Activated CD8-positive, alpha-beta T cell treated with anti-CD3 and anti-CD28 coated beads, Interleukin-2, amount 10 ng/mL, durations not matched to agents 7 days and 5 days (primary cell): ENCODE results near the gene P2RX2. TPM values are rescaled to one million over a fixed set of nuclear protein-coding genes. Genes with fewer than 3 reads are reported as not detected.

Source experiments
- ATAC-seq: fragments of 150-1000 bp; cut with Tn5 transposase; one replicate; pipeline ENCODE4 v1.10.0; 2021; ENCODE audit warnings: moderate library complexity
- CTCF ChIA-PET: fragments of 350-600 bp; sonication (Branson Sonifier 250); formaldehyde crosslinking; loops from one replicate; lab custom pipeline; 2021; ENCODE audit warnings: antibody characterized with exemption; lab: Charles Lee
- POLR2A ChIA-PET: fragments of 350-600 bp; sonication (Branson Sonifier 250); formaldehyde crosslinking; loops from one replicate; lab custom pipeline; 2021; ENCODE audit warnings: antibody characterized with exemption; lab: Charles Lee
- DNase-seq: peaks from one replicate; pipeline ENCODE4 v3.0.0-alpha.2; 2020
- H3K27ac Mint-ChIP-seq: one replicate; pipeline ENCODE4 v1.8.0; 2021; ENCODE audit warnings: mild to moderate bottlenecking, mixed read lengths
- H3K27me3 Mint-ChIP-seq: one replicate; pipeline ENCODE4 v1.8.0; 2021; ENCODE audit warnings: low read depth, mixed read lengths
- H3K36me3 Mint-ChIP-seq: one replicate; pipeline ENCODE4 v1.8.0; 2021; ENCODE audit warnings: low read depth, mixed read lengths
- H3K4me1 Mint-ChIP-seq: one replicate; pipeline ENCODE4 v1.8.0; 2021; ENCODE audit warnings: low read depth, mixed read lengths
- H3K4me3 Mint-ChIP-seq: one replicate; pipeline ENCODE4 v1.8.0; 2021; ENCODE audit warnings: mild to moderate bottlenecking, mixed read lengths
- H3K9me3 Mint-ChIP-seq: one replicate; pipeline ENCODE4 v1.8.0; 2022; ENCODE audit warnings: mixed read lengths; ENCODE audit not compliant: insufficient read depth
- total RNA-seq, 2 experiments: library from RNA; stranded (reverse); gene quantifications; one replicate each; pipeline ENCODE4 v1.2.3, GENCODE V29; 2021

P2RX2 gene
- total RNA-seq, 2 experiments from 2014 or later = not detected

DNA sequence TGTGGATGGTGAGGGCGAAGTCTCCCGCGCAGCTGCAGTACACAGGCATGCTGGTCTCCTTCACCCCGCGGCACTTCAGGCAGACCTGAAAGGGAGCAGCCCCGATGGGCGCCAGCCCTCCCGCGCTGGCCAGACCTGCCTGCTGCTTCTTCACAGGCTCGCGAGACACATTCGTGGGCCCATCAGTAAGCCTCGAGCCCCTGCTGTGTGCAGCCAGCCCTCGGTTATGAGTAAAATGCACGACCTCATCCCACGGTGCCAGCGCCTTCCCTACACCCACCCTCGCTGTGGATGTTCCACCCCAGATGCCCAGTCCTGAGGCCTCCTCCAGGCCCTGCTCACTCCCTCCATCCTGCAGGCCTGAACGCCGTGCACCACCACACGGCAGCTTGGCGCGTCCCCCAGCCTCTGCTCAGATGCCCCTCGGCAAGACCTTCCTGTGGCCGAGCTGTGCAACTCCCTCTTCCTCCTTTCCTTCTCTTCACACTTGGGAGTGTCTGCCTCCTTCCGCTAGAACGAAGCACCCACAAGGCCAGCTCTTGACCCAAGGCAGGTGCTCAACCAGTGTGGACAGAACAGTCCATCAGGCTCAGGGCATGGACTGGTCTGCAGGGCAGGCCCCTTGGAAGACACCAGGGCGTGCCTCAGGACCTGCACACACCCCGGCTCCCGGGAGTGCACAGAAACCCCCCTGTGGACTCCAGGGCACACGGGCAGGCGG is 6.5 kb downstream of the P2RX2 start:
- H3K9me3 Mint-ChIP-seq = no peaks in the 10 kb centered on the region
- no peak overlapping the region for H3K4me3 Mint-ChIP-seq
- H3K36me3 Mint-ChIP-seq = peaks cover 26% of the 10 kb centered on the region
- POLR2A ChIA-PET = interaction anchor here (0.5 kb wide), 1 partner anchor 16 kb away, joined by 3 read pairs; no protein-coding TSS in a partner anchor
- H3K4me1 Mint-ChIP-seq = peaks cover 4% of the 10 kb centered on the region
- ATAC-seq (peak; percentile 21), DNase-seq (no peak)
- CTCF ChIA-PET = no interaction called here
- H3K27ac Mint-ChIP-seq = no peak overlapping the region
- peaks cover 2% of the 10 kb centered on the region for H3K27me3 Mint-ChIP-seq

DNA sequence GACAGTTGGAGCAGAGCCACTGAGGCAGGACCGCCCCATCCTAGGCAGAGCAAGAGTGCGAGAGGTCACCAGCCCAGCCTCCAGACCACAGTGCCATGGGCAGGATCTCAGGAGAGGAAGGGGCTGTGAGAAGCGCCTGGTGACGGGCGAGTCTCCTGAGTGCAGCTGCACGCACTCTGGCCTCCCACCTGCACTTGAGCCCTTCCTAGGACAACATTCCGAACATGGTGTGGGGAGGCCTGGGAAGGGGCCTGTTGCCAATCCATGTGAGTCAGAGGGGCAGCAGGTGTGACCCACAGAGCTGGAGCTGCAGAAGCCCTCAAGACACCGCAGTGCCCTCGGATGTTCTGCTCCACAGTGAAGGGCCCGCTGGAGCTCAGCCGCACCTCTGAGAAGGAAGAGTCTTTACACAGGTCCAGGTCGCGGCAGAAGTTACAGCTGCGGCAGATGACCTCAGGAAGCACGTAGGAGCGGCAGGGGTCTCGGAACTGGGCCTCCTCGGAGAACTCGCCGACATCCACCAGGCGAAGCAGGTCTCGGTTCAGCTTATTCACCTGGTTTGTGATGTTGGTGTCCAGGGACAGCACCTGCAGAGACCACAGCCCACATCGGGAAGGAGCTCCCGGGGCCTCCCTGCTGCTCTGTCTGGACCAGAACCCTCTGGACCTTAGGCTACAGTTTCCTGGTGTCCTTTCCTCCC is 7.3 kb downstream of the P2RX2 start:
- no peak overlapping the region for H3K27ac Mint-ChIP-seq
- peaks cover 1% of the 10 kb centered on the region for H3K27me3 Mint-ChIP-seq
- H3K9me3 Mint-ChIP-seq = no peaks in the 10 kb centered on the region
- CTCF ChIA-PET = no interaction called here
- POLR2A ChIA-PET = no interaction called here
- DNase-seq (no peak), ATAC-seq (no peak)
- peaks cover 4% of the 10 kb centered on the region for H3K4me1 Mint-ChIP-seq
- H3K36me3 Mint-ChIP-seq = peaks cover 34% of the 10 kb centered on the region
- H3K4me3 Mint-ChIP-seq = no peak overlapping the region

DNA sequence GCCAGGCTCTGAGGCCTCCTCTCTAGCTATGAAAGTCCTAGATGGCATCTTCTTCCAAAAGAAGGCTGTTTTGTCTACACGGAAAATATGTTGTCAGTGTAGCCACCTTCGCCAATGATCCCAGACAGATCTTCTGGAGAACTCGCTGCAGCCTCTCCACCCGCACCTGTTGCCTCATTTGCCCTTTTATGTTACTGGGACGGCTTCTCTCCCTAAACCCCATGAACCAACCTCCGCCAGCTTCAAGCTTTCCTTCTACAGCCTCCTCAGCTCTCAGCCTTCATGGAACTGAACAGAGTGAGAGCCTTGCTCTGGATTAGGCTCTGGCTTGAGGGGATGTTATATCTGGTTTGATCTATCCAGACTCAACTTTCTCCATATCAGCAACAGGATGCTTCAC is 10.8 kb downstream of the P2RX2 start:
- POLR2A ChIA-PET = no interaction called here
- CTCF ChIA-PET = interaction anchor here (1.6 to 1.7 kb wide), 2 partner anchors 9 to 15 kb away, joined by 5 to 8 read pairs; no protein-coding TSS in a partner anchor
- Mint-ChIP-seq H3K27ac (no peak overlapping the region), H3K4me1 (no peaks in the 10 kb centered on the region), H3K9me3 (no peaks in the 10 kb centered on the region), H3K4me3 (no peak overlapping the region), H3K36me3 (peaks cover 62% of the 10 kb centered on the region), H3K27me3 (no peaks in the 10 kb centered on the region)
- DNase-seq = no peak
- ATAC-seq = no peak

DNA sequence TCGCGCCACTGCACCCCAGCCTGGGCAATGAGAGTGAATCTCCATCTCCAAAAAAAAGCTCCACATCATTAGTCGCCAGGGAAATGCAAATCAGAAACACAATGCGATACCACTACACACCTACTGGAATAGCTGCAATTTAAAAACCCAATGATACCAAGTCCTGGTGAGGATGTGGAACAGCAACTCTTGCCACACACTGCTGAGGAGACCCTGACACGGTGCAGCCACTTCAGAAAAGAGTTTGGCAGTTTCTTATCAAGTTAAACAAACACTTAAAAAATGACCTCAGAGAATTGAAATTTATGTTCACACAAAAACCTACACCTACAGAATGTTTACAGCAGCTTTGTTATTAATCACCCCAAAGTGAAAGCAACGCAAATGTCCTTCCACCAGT is 12.1 kb downstream of the P2RX2 start:
- Mint-ChIP-seq H3K4me3 (no peak overlapping the region), H3K9me3 (no peaks in the 10 kb centered on the region), H3K36me3 (peaks cover 68% of the 10 kb centered on the region), H3K27ac (no peak overlapping the region), H3K27me3 (no peaks in the 10 kb centered on the region), H3K4me1 (no peaks in the 10 kb centered on the region)
- CTCF ChIA-PET = interaction anchor here (1.1 kb wide), 1 partner anchor 8 kb away, joined by 3 read pairs; no protein-coding TSS in a partner anchor
- DNase-seq (no peak), ATAC-seq (no peak)
- POLR2A ChIA-PET = no interaction called here

DNA sequence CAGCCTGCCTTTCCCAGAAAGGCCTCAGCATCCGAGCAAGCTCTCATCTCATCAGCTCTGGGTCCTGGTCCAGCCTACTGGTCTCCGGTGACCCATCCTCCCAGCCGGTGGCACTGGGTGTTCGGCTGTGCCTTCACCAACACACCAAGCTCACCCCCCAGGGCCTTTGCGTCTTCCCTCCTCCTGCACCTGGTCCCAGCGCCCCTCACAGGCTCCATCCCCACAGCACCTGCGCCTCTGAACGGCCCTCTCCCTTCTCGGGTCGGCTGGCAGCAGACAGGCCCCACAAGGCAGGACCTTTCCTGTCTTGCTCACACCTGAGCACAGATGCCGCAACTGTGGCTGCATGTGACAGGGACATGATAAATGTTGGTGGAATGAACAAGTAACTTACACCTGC is 13.1 kb downstream of the P2RX2 start:
- ATAC-seq (no peak), DNase-seq (no peak)
- Mint-ChIP-seq H3K4me1 (no peaks in the 10 kb centered on the region), H3K27ac (no peak overlapping the region), H3K9me3 (no peaks in the 10 kb centered on the region), H3K4me3 (no peak overlapping the region), H3K27me3 (no peaks in the 10 kb centered on the region), H3K36me3 (peaks cover 72% of the 10 kb centered on the region)
- CTCF ChIA-PET = interaction anchor here (0.6 kb wide), 1 partner anchor 17 kb away, joined by 3 read pairs; no protein-coding TSS in a partner anchor
- POLR2A ChIA-PET = no interaction called here

DNA sequence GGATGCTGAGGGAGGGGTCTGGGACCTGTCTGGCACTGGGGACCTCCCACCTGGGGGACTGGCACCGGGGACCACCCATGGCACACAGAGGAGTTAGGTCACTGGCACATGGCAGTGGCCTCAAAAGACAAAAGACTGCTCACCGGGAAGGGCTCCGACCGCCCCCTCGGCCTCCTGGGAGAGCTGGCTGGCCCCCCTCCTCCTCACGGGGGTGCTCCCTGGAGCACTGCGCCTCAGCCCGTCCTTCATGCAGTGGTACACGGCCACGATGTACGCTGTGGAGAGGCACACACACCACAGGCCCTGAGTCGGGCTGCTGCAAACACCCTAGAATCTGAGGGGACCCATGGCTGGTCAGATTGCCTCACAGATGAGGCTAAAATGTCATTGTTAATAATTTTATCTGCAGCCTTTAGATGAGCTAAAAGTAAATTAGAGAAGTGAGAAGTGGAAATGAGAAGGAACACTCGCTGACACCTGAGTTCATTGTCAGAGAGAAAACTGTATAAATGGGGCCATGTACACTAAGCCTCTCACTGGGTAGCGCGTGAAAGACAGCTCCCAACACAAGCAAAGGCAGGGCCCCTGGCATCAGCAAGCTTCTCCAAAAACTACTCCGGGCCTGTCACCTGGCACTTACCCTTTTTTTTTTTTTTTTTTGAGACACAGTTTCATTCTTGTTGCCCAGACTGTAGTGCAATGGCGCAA is 14.1 kb downstream of the P2RX2 start:
- H3K4me3 Mint-ChIP-seq = no peak overlapping the region
- no peaks in the 10 kb centered on the region for H3K9me3 Mint-ChIP-seq
- no peak for ATAC-seq
- H3K27me3 Mint-ChIP-seq = no peaks in the 10 kb centered on the region
- DNase-seq = no peak
- H3K4me1 Mint-ChIP-seq = peaks cover 6% of the 10 kb centered on the region
- H3K27ac Mint-ChIP-seq = no peak overlapping the region
- POLR2A ChIA-PET = no interaction called here
- peaks cover 80% of the 10 kb centered on the region for H3K36me3 Mint-ChIP-seq
- CTCF ChIA-PET = interaction anchor here (0.6 kb wide), 1 partner anchor 18 kb away, joined by 3 read pairs; no protein-coding TSS in a partner anchor

DNA sequence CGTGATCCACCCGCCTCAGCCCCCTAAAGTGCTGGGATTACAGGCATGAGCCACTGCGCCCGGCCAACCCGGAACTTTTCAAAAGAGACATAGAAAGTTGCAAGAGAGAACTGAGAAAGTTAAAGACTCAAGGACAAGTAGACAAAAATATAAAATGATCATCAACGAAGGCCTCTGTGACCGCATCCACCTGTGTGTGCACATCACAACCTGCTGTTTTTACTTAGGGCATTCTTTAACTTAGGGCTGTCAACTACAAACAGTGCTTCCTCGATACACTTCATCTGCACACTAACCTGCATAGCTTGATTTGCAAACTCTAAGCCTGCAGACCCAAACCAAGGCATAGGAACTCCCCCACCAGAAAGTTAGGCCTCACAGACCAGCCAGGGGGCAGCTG is 14.8 kb downstream of the P2RX2 start:
- H3K4me1 Mint-ChIP-seq = peaks cover 11% of the 10 kb centered on the region
- ChIA-PET CTCF (no interaction called here), POLR2A (no interaction called here)
- ATAC-seq = no peak
- H3K9me3 Mint-ChIP-seq = no peaks in the 10 kb centered on the region
- no peak for DNase-seq
- H3K27me3 Mint-ChIP-seq = no peaks in the 10 kb centered on the region
- no peak overlapping the region for H3K27ac Mint-ChIP-seq
- peaks cover 83% of the 10 kb centered on the region for H3K36me3 Mint-ChIP-seq
- H3K4me3 Mint-ChIP-seq = no peak overlapping the region

DNA sequence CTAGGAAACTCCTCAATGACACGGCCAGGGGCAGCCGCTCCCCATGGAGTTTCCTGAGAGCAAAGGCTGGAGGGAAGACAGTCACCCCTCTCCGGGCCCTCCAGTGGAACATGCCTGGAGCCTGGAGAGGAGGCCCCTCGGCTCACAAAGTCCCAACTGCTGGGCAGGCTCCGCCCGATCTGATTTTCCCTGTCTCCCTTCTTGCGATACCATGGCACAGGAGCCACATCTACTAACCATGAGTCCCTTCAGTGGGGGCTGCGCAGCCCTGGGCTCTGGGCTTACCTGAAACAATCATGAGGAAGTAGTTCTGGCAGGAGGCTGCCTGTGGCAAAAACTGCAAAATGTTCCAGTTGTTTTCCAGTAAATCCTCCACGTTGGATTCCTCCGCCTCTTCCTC is 15.3 kb downstream of the P2RX2 start:
- H3K27me3 Mint-ChIP-seq = no peaks in the 10 kb centered on the region
- DNase-seq (no peak), ATAC-seq (no peak)
- no peak overlapping the region for H3K4me3 Mint-ChIP-seq
- H3K4me1 Mint-ChIP-seq = peaks cover 11% of the 10 kb centered on the region
- H3K36me3 Mint-ChIP-seq = peaks cover 84% of the 10 kb centered on the region
- ChIA-PET CTCF (no interaction called here), POLR2A (no interaction called here)
- no peaks in the 10 kb centered on the region for H3K9me3 Mint-ChIP-seq
- no peak overlapping the region for H3K27ac Mint-ChIP-seq

DNA sequence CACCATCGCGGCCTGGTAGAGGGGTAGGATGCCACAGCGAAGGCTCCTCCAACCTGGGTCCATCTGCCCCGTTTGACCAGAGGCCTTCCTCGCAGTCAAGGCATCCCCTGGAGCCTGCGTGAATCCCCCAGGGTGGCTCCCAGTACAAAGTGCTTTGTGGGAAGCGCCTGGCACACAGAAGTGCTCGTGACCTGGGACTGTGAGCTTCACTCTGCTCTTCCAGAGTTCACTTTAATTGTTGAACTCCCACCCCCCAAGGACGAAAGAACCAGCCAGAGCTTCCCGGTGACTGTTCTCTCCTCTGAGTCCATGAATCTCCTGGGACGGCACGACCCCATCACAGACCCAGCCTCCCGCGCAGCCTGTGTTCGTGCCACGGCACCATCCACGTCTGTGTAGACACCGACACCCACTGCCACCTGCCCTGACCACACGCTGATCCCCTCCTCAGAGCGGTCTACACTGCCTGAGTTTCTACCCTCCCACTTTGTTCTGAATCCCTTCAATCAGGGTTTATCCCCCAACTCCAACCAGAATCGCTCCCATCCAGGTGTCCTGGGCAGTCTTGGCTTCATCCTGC is 15.9 kb downstream of the P2RX2 start:
- ATAC-seq = no peak
- POLR2A ChIA-PET = no interaction called here
- DNase-seq = no peak
- Mint-ChIP-seq H3K27ac (no peak overlapping the region), H3K36me3 (peaks cover 84% of the 10 kb centered on the region), H3K4me3 (no peak overlapping the region), H3K4me1 (peaks cover 11% of the 10 kb centered on the region), H3K27me3 (no peaks in the 10 kb centered on the region), H3K9me3 (no peaks in the 10 kb centered on the region)
- CTCF ChIA-PET = no interaction called here

DNA sequence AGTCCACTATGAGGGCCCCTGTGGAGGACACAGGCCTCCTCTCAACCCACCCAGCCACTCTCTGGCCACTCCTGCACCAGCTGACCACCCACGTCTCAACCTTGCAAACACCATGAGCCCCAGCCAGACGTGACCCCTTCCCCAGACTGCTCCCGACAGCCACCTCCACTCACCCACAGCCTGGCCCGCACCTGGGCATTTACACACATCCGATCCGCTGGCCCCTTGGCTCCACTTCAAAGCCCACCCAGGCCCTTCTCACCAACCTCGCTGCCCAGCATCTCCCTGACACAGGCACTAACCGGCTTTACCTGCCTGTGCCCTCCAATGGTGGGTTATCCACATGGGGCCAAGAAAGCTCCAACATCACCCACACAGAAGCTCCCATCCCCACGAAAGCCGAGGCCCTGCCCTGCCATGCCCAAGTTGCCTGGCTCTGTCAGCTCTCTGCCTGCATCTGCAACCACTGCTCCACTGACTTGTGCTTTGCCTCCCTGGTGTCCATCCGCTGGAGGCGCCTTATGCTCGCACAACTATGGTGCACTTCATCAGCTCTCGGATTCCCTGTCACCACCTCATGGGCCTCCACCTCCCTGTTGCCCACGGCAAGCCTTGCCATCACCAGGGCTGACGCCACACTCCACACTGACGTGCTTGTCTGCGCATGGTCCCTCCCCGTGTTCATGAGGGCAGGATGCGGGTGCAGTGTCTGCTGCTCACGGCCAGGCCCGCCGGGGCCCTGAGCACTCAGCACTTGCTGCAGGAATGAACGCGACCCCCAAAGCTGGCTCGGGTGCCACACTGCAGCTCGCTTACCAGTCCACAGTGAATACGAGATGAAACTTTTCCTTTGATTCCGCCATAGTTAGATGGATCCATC is 16.7 kb downstream of the P2RX2 start:
- Mint-ChIP-seq H3K27me3 (no peaks in the 10 kb centered on the region), H3K9me3 (no peaks in the 10 kb centered on the region), H3K4me1 (peaks cover 11% of the 10 kb centered on the region), H3K36me3 (peaks cover 79% of the 10 kb centered on the region), H3K4me3 (no peak overlapping the region), H3K27ac (no peak overlapping the region)
- no peak for DNase-seq
- CTCF ChIA-PET = no interaction called here
- no peak for ATAC-seq
- POLR2A ChIA-PET = no interaction called here

DNA sequence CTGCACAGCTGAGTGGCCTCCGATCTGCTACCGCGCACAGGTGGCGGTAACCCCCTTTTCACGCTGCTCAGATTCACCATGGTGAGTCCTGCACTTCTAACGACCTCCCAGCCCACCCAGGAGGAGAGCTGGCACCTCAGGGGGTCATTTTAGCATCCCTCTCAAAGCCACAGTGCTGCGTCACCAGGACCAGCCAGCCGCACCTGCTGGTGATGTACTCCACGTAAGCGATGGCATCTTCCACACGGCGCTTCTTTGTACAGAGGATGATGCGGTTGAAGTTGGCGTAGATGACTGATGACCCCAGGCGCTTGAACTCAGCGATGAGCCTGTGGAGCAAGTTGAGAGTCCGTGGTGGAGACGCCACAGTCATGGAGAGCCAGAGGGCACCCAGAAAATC is 19.2 kb downstream of the P2RX2 start:
- peaks cover 78% of the 10 kb centered on the region for H3K36me3 Mint-ChIP-seq
- H3K9me3 Mint-ChIP-seq = no peaks in the 10 kb centered on the region
- H3K4me3 Mint-ChIP-seq = no peak overlapping the region
- CTCF ChIA-PET = interaction anchor here (0.8 to 1.7 kb wide), 3 partner anchors 9 to 484 kb away, joined by 3 to 8 read pairs (median 3); no protein-coding TSS in a partner anchor
- no peak for ATAC-seq
- no peak for DNase-seq
- H3K27ac Mint-ChIP-seq = no peak overlapping the region
- POLR2A ChIA-PET = no interaction called here
- H3K4me1 Mint-ChIP-seq = peaks cover 27% of the 10 kb centered on the region
- no peaks in the 10 kb centered on the region for H3K27me3 Mint-ChIP-seq
